Measurements from ENCODE around the gene MTHFD1.

GRCh38 chr14:64463873-64464272 lies 75.7 kb downstream of the MTHFD1 start:
- TF ChIP-seq CTCF (IDR thresholded peaks at IDR 0.05) (no peak), EZH2phosphoT487 (IDR thresholded peaks at IDR 0.05) (no peak), EZH2 (IDR thresholded peaks at IDR 0.05) (no peak)

Measured in neural progenitor cell (in vitro differentiated cells).